HepG2 (cell line): ENCODE measurements around the gene PRRC2A. TPM values are rescaled to one million over a fixed set of nuclear protein-coding genes. Genes with fewer than 3 reads are reported as not detected.

Experiments used
- ATAC-seq: fragments of 200-7000 bp; cut with Tn5 transposase; 3 replicates; pipeline ENCODE4 v1.9.1; 2020; ENCODE audit warnings: mild to moderate bottlenecking, moderate library complexity
- BruUV-seq: library from RNA; stranded (reverse); fragments of 400-500 nt; replicated peaks from 2 replicates; lab custom pipeline; 2021; lab: Mats Ljungman, UMichigan
- CTCF ChIA-PET: fragments of 300-600 bp; formaldehyde crosslinking; extraction: SDS; loops from one replicate; lab custom pipeline; 2021; ENCODE audit warnings: low total read pairs, inconsistent platforms, low intra/inter-chr PET ratio; lab: Yijun Ruan, JAX
- POLR2A ChIA-PET: fragments of 350-600 bp; sonication (Branson Sonifier 250); formaldehyde crosslinking; loops from one replicate; lab custom pipeline; 2020; ENCODE audit warnings: antibody characterized with exemption, inconsistent platforms; lab: Yijun Ruan, JAX
- DNase-seq: peaks from one replicate; pipeline ENCODE4 v3.0.0-alpha.2; 2015; ENCODE audit warnings: low spot score
- FAIRE-seq: peaks from 3 replicates; lab custom pipeline; 2011; peaks lifted over from hg19 to GRCh38; lab: Jason Lieb, UNC
- H2AFZ ChIP-seq: one replicate; pipeline ENCODE4 v1.6.1; 2011; ENCODE audit warnings: low read length, inconsistent platforms
- H3K27ac ChIP-seq: fragments of 300-600 bp; 3 replicates; pipeline ENCODE4 v1.8.0; 2011; ENCODE audit warnings: mixed run types, mild to moderate bottlenecking, mixed read lengths, low read length, inconsistent platforms; ENCODE audit not compliant: insufficient read depth; ENCODE audit errors: extremely low read length
- H3K27me3 ChIP-seq, 2 experiments: fragments of 200-600 bp in 1 of 2; 2 replicates in 1 of 2; 3 replicates in 1 of 2; pipeline versions ENCODE4 v1.6.0 to v1.8.0; 2011; ENCODE audit warnings: low read length in 2 of 2, mild to moderate bottlenecking in 2 of 2, moderate library complexity in 2 of 2, inconsistent platforms in 1 of 2; ENCODE audit not compliant: insufficient read depth in 2 of 2, control insufficient read depth in 1 of 2
- H3K36me3 ChIP-seq, 2 experiments: fragments of 200-600 bp in 1 of 2; replicated peaks in 1 of 2; 2 replicates in 1 of 2; 3 replicates in 1 of 2; pipeline versions ENCODE4 v1.5.1 to v1.8.0; 2011; ENCODE audit warnings: low read length in 2 of 2, inconsistent platforms in 1 of 2; ENCODE audit not compliant: insufficient read depth in 2 of 2, control insufficient read depth in 1 of 2
- H3K4me1 ChIP-seq: 2 replicates; pipeline ENCODE4 v1.5.1; 2012; ENCODE audit warnings: low read length, inconsistent platforms; ENCODE audit not compliant: insufficient read depth
- H3K4me2 ChIP-seq: 2 replicates; pipeline ENCODE4 v1.6.0; 2011; ENCODE audit warnings: low read depth, low read length, inconsistent platforms
- H3K4me3 ChIP-seq, 3 experiments: fragments of 200-600 bp in 1 of 3; sonication (generic), shearing (Covaris generic) in 1 of 3; replicated peaks in 1 of 3; 2 replicates each; pipeline ENCODE4 v1.5.1; 2011 to 2016; ENCODE audit warnings: low read length in 3 of 3, inconsistent platforms in 2 of 3, low read depth in 2 of 3, mild to moderate bottlenecking in 2 of 3, control low read depth in 1 of 3, mixed read lengths in 1 of 3; ENCODE audit not compliant: insufficient read depth in 1 of 3
- H3K79me2 ChIP-seq: one replicate; pipeline ENCODE4 v1.6.1; 2011; ENCODE audit warnings: low read length, inconsistent platforms; ENCODE audit not compliant: insufficient read depth
- H3K9ac ChIP-seq: 2 replicates; pipeline ENCODE4 v1.6.0; 2011; ENCODE audit warnings: mild to moderate bottlenecking, low read depth, low read length, inconsistent platforms; ENCODE audit not compliant: insufficient read depth
- H3K9me3 ChIP-seq: 2 replicates; pipeline ENCODE4 v1.5.1; 2012; ENCODE audit warnings: mild to moderate bottlenecking, low read length
- H4K20me1 ChIP-seq: 2 replicates; pipeline ENCODE4 v1.6.0; 2011; ENCODE audit warnings: inconsistent platforms, mild to moderate bottlenecking, low read length, moderate library complexity; ENCODE audit not compliant: insufficient read depth
- GATA4 ChIP-seq: sonication (generic); IDR thresholded peaks from 2 replicates; pipeline ENCODE4 v1.6.1; 2016; ENCODE audit warnings: antibody characterized with exemption, low read depth, borderline replicate concordance
- GPN1 ChIP-seq: sonication (generic); formaldehyde crosslinking; IDR thresholded peaks from 2 replicates; pipeline ENCODE4 v1.5.1; 2020; ENCODE audit warnings: missing genetic modification reagents, borderline replicate concordance
- KDM2A ChIP-seq: sonication (generic); formaldehyde crosslinking; IDR thresholded peaks from 2 replicates; pipeline ENCODE4 v1.4.0; 2020; ENCODE audit warnings: low read depth, missing genetic modification reagents, borderline replicate concordance
- MIXL1 ChIP-seq: IDR thresholded peaks from 2 replicates; pipeline ENCODE4 v1.6.1; 2016
- MYNN ChIP-seq: sonication (generic); formaldehyde crosslinking; IDR thresholded peaks from 2 replicates; pipeline ENCODE4 v1.4.0; 2020; ENCODE audit warnings: mild to moderate bottlenecking, low read depth, missing genetic modification reagents
- SATB2 ChIP-seq: sonication (generic); formaldehyde crosslinking; IDR thresholded peaks from 2 replicates; pipeline ENCODE4 v1.5.0; 2020; ENCODE audit warnings: missing genetic modification reagents
- SIX4 ChIP-seq: sonication (generic); formaldehyde crosslinking; IDR thresholded peaks from 2 replicates; pipeline ENCODE4 v1.4.0; 2020; ENCODE audit warnings: missing genetic modification reagents
- ZHX2 ChIP-seq, 2 experiments: sonication (generic) in 1 of 2; formaldehyde crosslinking in 1 of 2; IDR thresholded peaks; 2 replicates each; pipeline versions ENCODE4 v1.6.1 to v1.9.0; 2014 to 2022; ENCODE audit warnings: antibody characterized with exemption in 1 of 2, borderline replicate concordance in 1 of 2, inconsistent platforms in 1 of 2, low read depth in 1 of 2, missing genetic modification reagents in 1 of 2
- ZKSCAN1 ChIP-seq: fragments of 150-350 bp; IDR thresholded peaks from 2 replicates; pipeline ENCODE4 v1.6.1; 2014; ENCODE audit warnings: low read length
- ZNF432 ChIP-seq: sonication (generic); formaldehyde crosslinking; IDR thresholded peaks from 2 replicates; pipeline ENCODE4 v1.5.0; 2020; ENCODE audit warnings: missing genetic modification reagents, mild to moderate bottlenecking, borderline replicate concordance
- ZNF44 ChIP-seq: sonication (generic); formaldehyde crosslinking; IDR thresholded peaks from 2 replicates; pipeline ENCODE4 v1.5.1; 2020; ENCODE audit warnings: mild to moderate bottlenecking, missing genetic modification reagents
- ZNF501 ChIP-seq: sonication (generic); formaldehyde crosslinking; IDR thresholded peaks from 2 replicates; pipeline ENCODE4 v1.5.1; 2020; ENCODE audit warnings: mild to moderate bottlenecking, moderate library complexity, missing genetic modification reagents
- ZNF546 ChIP-seq: sonication (generic); formaldehyde crosslinking; conservative IDR thresholded peaks from 2 replicates; pipeline ENCODE4 v1.8.1; 2023; ENCODE audit warnings: mild to moderate bottlenecking, missing genetic modification reagents
- ZNF577 ChIP-seq: sonication (generic); formaldehyde crosslinking; IDR thresholded peaks from 2 replicates; pipeline ENCODE4 v1.4.0; 2020; ENCODE audit warnings: mild to moderate bottlenecking, low read depth, missing genetic modification reagents, borderline replicate concordance
- ZNF713 ChIP-seq: sonication (generic); formaldehyde crosslinking; IDR thresholded peaks from 2 replicates; pipeline ENCODE4 v1.4.0; 2020; ENCODE audit warnings: mild to moderate bottlenecking, missing genetic modification reagents
- ZNF816 ChIP-seq: sonication (generic); formaldehyde crosslinking; IDR thresholded peaks from 2 replicates; pipeline ENCODE4 v1.8.0; 2022; ENCODE audit warnings: missing genetic modification reagents, mild to moderate bottlenecking, borderline replicate concordance
- ZNF850 ChIP-seq: sonication (generic); formaldehyde crosslinking; conservative IDR thresholded peaks from 2 replicates; pipeline ENCODE4 v1.9.0; 2021; ENCODE audit warnings: mild to moderate bottlenecking, missing genetic modification reagents
- ZNF891 ChIP-seq: sonication (generic); formaldehyde crosslinking; IDR thresholded peaks from 2 replicates; pipeline ENCODE4 v1.5.0; 2020; ENCODE audit warnings: mild to moderate bottlenecking, missing genetic modification reagents
- WGBS: methylation state at CpG from one replicate; pipeline ENCODE4 v1.1.6; 2017; ENCODE audit warnings: low lambda C conversion rate; 5-methylcytosine and 5-hydroxymethylcytosine counted together
- in situ Hi-C: cut with HindIII; loops from 2 replicates; pipeline ENCODE4 v1.10.0; 2017; ENCODE audit warnings: low pct_unique_long_range_greater_than_20kb; ENCODE audit not compliant: extremely low pct_ligation_motif_present
- intact Hi-C: fragments of 100-400 bp; cut with micrococcal nuclease; formaldehyde crosslinking; loops from one replicate; pipeline ENCODE4 v1.10.0; 2022; ENCODE audit not compliant: unreplicated experiment
- polyA plus RNA-seq, 8 experiments: library from polyadenylated mRNA; depleted of rRNA in 3 of 8; stranded (reverse) in 7 of 8; unstranded in 1 of 8; fragments of >200 nt; fragmentation: Illumina TruSeq in 4 of 8; extraction: Trizol in 4 of 8; gene quantifications; 2 replicates each; pipeline versions ENCODE4 v1.2.1 to v1.2.3, GENCODE V29; 2011 to 2016; ENCODE audit warnings: low read depth in 4 of 8, missing spikeins in 1 of 8, mixed read lengths in 1 of 8; ENCODE audit not compliant: insufficient read depth in 1 of 8
- total RNA-seq, 5 experiments: library from RNA; depleted of rRNA; stranded (reverse); fragments of >200 nt; fragmentation: Illumina TruSeq; extraction: Trizol; gene quantifications; 2 replicates each; pipeline ENCODE4 v1.2.3, GENCODE V29; 2016; ENCODE audit warnings: low read depth in 1 of 5

Gene PRRC2A
- total and polyA plus RNA-seq, 2 of the 13 experiments (the other 11 are each of a cell fraction or from before 2014, with no cell fraction given): 38.9 to 47.4 TPM

GRCh38 chr6:31680226-31681134 is 60.0 kb downstream of the PRRC2A start, which contains the start of gene LY6G5C:
Gene LY6G5C (minus strand): TSS chr6:31681067. CDS start chr6:31680373, 694 bp downstream.
- intact Hi-C loops (loop anchor here (1.0 to 5.0 kb wide), 5 partner anchors 22 to 150 kb away; partner anchors contain the start of genes ABHD16A and LY6G6D), in situ Hi-C loops (loop anchor here (5.0 kb wide), 1 partner anchor 87 kb away; no protein-coding TSS in a partner anchor)
- peak within 1 kb of the TSS in 1 of 3 experiments; percentile 22; a peak in 1 of 6 replicates for H3K4me3 ChIP-seq
- ATAC-seq: peak; percentile 67
- H3K27me3 ChIP-seq: no peaks in the 10 kb centered on the region
- 12% methylated on average over 17 of the region's 17 CpGs for WGBS
- peaks cover 26% of the 10 kb centered on the region for H3K4me1 ChIP-seq
- no peaks in the 10 kb centered on the region for H4K20me1 ChIP-seq
- H3K9ac ChIP-seq: peak within 1 kb of the TSS; percentile 29; the same call in 1 of the 2 replicates
- H3K4me2 ChIP-seq: peak within 1 kb of the TSS; percentile 63
- ChIA-PET POLR2A (interaction anchor here (0.6 to 1.9 kb wide), 6 partner anchors 9 to 169 kb away, joined by 3 to 5 read pairs (median 4); partner anchors contain the start of genes ABHD16A and HSPA1B), CTCF (interaction anchor here (0.7 to 3.9 kb wide), 8 partner anchors 9 to 437 kb away, joined by 3 to 30 read pairs (median 3); partner anchors contain the start of gene DDAH2)
- H3K36me3 ChIP-seq: no peaks in the 10 kb centered on the region
- no peak within 1 kb of the TSS for H3K27ac ChIP-seq
- no peaks in the 10 kb centered on the region for H3K9me3 ChIP-seq
- peak; percentile 72 for DNase-seq
- no peak within 1 kb of the TSS for H2AFZ ChIP-seq
- BruUV-seq: no TSS peak
- FAIRE-seq: peak; percentile 92
- no peaks in the 10 kb centered on the region for H3K79me2 ChIP-seq
- TF ChIP-seq ZKSCAN1 (0 out of 2 replicates have a peak, but pooled peaks have one; percentile 24), ZNF816 (CRISPR knock-in tag) (no peak), SATB2 (CRISPR knock-in tag) (no peak), ZNF432 (CRISPR knock-in tag) (no peak), ZNF713 (CRISPR knock-in tag) (no peak), ZNF850 (no peak), GATA4 (no peak), ZNF546 (no peak; the same call in 1 of the 2 replicates), ZHX2 (IDR thresholded peaks at IDR 0.05; ENCODE audit: low read depth) (no peak), ZHX2 (CRISPR knock-in tag; IDR thresholded peaks at IDR 0.05; ENCODE audit: borderline replicate concordance) (no peak), SIX4 (CRISPR knock-in tag) (no peak), MYNN (CRISPR knock-in tag) (no peak), ZNF577 (CRISPR knock-in tag) (no peak), ZNF44 (CRISPR knock-in tag) (0 out of 2 replicates have a peak, but pooled peaks have one; percentile 35), ZNF501 (CRISPR knock-in tag) (peak; percentile 75; the same call in 1 of the 2 replicates), GPN1 (no peak), MIXL1 (CRISPR knock-in tag) (peak; percentile 58; the same call in 1 of the 2 replicates), KDM2A (peak; percentile 82), ZNF891 (CRISPR knock-in tag) (0 out of 2 replicates have a peak, but pooled peaks have one; percentile 24)
